ENCODE data around the gene EXD3.

EXD3 gene

GRCh38 chr9:137436761-137437600 is 14.0 kb upstream of the EXD3 start:
- H3K4me3 ChIP-seq (ENCODE audit: low read depth, low read length): no peak overlapping the region
- TF ChIP-seq CTCF (IDR thresholded peaks at IDR 0.05; ENCODE audit: insufficient read depth, low read depth, low read length, missing control alignments): no peak
- DNase-seq (ENCODE audit: low read depth): no peak

GRCh38 chr9:137435980-137436760 is 13.2 kb upstream of the EXD3 start:
- no peak for DNase-seq (ENCODE audit: low read depth)
- H3K4me3 ChIP-seq (ENCODE audit: low read depth, low read length): no peak overlapping the region
- no peak for TF ChIP-seq CTCF (IDR thresholded peaks at IDR 0.05; ENCODE audit: insufficient read depth, low read depth, low read length, missing control alignments)

- no peak for TF ChIP-seq CTCF (IDR thresholded peaks at IDR 0.05; ENCODE audit: insufficient read depth, low read depth, low read length, missing control alignments)
- H3K4me3 ChIP-seq (ENCODE audit: low read depth, low read length): no peak overlapping the region
- DNase-seq (ENCODE audit: low read depth): no peak
Measured at GRCh38 chr9:137435381-137435891, 12.5 kb upstream of the EXD3 start.

- DNase-seq (ENCODE audit: low read depth): no peak
- no peak for TF ChIP-seq CTCF (IDR thresholded peaks at IDR 0.05; ENCODE audit: insufficient read depth, low read depth, low read length, missing control alignments)
- no peak overlapping the region for H3K4me3 ChIP-seq (ENCODE audit: low read depth, low read length)
Measured at GRCh38 chr9:137434498-137435380, 11.8 kb upstream of the EXD3 start.

- TF ChIP-seq CTCF (IDR thresholded peaks at IDR 0.05; ENCODE audit: insufficient read depth, low read depth, low read length, missing control alignments): no peak
- DNase-seq (ENCODE audit: low read depth): no peak
- no peak overlapping the region for H3K4me3 ChIP-seq (ENCODE audit: low read depth, low read length)
Measured at GRCh38 chr9:137433916-137434431, 11.0 kb upstream of the EXD3 start.

- H3K4me3 ChIP-seq (ENCODE audit: low read depth, low read length): no peak overlapping the region
- no peak for DNase-seq (ENCODE audit: low read depth)
- no peak for TF ChIP-seq CTCF (IDR thresholded peaks at IDR 0.05; ENCODE audit: insufficient read depth, low read depth, low read length, missing control alignments)
Measured at GRCh38 chr9:137433349-137433915, 10.5 kb upstream of the EXD3 start.

All from GM12865 (cell line).